ENCODE measurements around the gene MGST3.
"Not testable (repeated sequence)": the region's sequence is repeated elsewhere in the genome, so short reads cannot be mapped to it uniquely, and the experiment has no call there.

DNA sequence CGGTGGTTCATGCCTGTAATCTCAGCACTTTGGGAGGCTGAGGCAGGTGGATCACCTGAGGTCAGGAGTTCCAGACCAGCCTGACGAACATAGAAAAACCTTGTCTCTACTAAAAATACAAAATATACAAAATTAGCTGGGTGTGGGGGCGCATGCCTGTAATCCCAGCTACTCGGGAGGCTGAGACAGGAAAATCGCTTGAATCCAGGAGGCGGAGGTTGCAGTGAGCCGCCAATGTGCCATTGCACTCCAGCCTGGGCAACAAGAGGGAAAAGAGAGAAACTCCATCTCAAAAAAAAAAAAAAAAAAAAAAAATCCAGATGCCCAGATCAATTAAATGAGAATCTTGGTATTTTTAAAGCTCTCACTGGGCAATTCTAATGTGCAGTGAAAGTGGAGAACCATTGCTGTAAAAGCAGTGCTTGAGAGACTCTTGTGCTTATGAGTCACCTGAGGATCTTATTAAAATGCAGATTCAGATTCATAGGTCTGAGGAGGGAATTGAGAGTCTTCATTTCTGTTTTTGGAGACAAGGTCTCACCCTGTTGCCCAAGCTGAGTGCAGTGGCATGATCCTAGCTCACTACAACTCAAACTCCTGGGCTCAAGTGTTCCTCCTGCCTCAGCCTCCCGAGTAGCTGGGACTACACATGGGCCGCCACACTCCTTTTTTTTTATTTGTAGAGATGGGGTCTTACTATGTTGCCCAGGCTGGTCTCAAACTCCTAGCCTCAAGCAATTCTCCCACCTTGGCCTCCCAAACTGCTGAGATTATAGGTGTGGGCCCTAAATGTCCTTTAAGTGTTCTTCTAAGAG lies 27.9 kb downstream of the MGST3 start:
- TF ChIP-seq SMC3 (IDR thresholded peaks at IDR 0.05; ENCODE audit: low read depth, low read length); JUND (IDR thresholded peaks at IDR 0.05); RCOR1 (IDR thresholded peaks at IDR 0.05; ENCODE audit: low read length); GATA2 (CRISPR knock-in tag; IDR thresholded peaks at IDR 0.05): not testable (repeated sequence)
- TF ChIP-seq, protein P1, sequence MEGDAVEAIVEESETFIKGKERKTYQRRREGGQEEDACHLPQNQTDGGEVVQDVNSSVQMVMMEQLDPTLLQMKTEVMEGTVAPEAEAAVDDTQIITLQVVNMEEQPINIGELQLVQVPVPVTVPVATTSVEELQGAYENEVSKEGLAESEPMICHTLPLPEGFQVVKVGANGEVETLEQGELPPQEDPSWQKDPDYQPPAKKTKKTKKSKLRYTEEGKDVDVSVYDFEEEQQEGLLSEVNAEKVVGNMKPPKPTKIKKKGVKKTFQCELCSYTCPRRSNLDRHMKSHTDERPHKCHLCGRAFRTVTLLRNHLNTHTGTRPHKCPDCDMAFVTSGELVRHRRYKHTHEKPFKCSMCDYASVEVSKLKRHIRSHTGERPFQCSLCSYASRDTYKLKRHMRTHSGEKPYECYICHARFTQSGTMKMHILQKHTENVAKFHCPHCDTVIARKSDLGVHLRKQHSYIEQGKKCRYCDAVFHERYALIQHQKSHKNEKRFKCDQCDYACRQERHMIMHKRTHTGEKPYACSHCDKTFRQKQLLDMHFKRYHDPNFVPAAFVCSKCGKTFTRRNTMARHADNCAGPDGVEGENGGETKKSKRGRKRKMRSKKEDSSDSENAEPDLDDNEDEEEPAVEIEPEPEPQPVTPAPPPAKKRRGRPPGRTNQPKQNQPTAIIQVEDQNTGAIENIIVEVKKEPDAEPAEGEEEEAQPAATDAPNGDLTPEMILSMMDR (IDR thresholded peaks at IDR 0.05) = not testable (repeated sequence)
